Stimulated activated CD4-positive, alpha-beta T cell treated with anti-CD3 and anti-CD28 coated beads, Interleukin-12 subunit alpha, Interleukin-12 subunit beta, amount 100 ng/mL, for 48 hours (primary cell): Measurements from ENCODE around the gene DENND1A.

ENCODE experiments used
- DNase-seq, 3 donors: peaks; one replicate each; pipeline ENCODE4 v3.0.0-alpha.2; 2020; ENCODE audit warnings: low read depth in 2 of 3, low spot score in 1 of 3

DENND1A gene

GRCh38 chr9:123349691-123350480 lies 580.0 kb downstream of the DENND1A start:
- DNase-seq = peak; percentile 37 to 84 (median 52)

- no peak for DNase-seq
These were observed 580.9 kb downstream of the DENND1A start for GRCh38 chr9:123349033-123349432.

GRCh38 chr9:123348317-123348992 lies 581.5 kb downstream of the DENND1A start:
- no peak for DNase-seq

- DNase-seq = no peak
These were observed 582.5 kb downstream of the DENND1A start for GRCh38 chr9:123347289-123348060.

- DNase-seq = no peak
These were observed 583.1 kb downstream of the DENND1A start for GRCh38 chr9:123346826-123347225.

- no peak for DNase-seq
These were observed 583.9 kb downstream of the DENND1A start for GRCh38 chr9:123346026-123346425.

GRCh38 chr9:123345567-123345955 lies 584.4 kb downstream of the DENND1A start:
- no peak for DNase-seq

- no peak for DNase-seq
These were observed 585.6 kb downstream of the DENND1A start for GRCh38 chr9:123344192-123344949.

- DNase-seq = no peak
These were observed 586.3 kb downstream of the DENND1A start for GRCh38 chr9:123343443-123344191.

- DNase-seq = no peak
These were observed 587.7 kb downstream of the DENND1A start for GRCh38 chr9:123342247-123342646.

GRCh38 chr9:123341816-123342215 lies 588.1 kb downstream of the DENND1A start:
- no peak for DNase-seq

- peak; percentile 62 to 73 (median 65) for DNase-seq
These were observed 590.0 kb downstream of the DENND1A start for GRCh38 chr9:123339666-123340510.

GRCh38 chr9:123338710-123339665 lies 590.9 kb downstream of the DENND1A start:
- DNase-seq = peak; percentile 66 to 71 (median 71)

- DNase-seq = no peak
These were observed 592.0 kb downstream of the DENND1A start for GRCh38 chr9:123337971-123338370.

- no peak for DNase-seq
These were observed 593.0 kb downstream of the DENND1A start for GRCh38 chr9:123336959-123337358.

GRCh38 chr9:123336449-123336848 lies 593.5 kb downstream of the DENND1A start:
- DNase-seq = no peak

GRCh38 chr9:123335986-123336329 lies 594.0 kb downstream of the DENND1A start:
- no peak for DNase-seq

- DNase-seq = no peak
These were observed 594.5 kb downstream of the DENND1A start for GRCh38 chr9:123335193-123335985.
